Adrenal gland (tissue), 12 donors: ENCODE measurements around the gene NANOS1. TPM values are rescaled to one million over a fixed set of nuclear protein-coding genes. Genes with fewer than 3 reads are reported as not detected.
A peak's percentile ranks its signal among the peaks of the same experiment; 100 is the strongest.
"Not testable (repeated sequence)": the region's sequence is repeated elsewhere in the genome, so short reads cannot be mapped to it uniquely, and the experiment has no call there.

Experiments used
- DNase-seq, 7 donors: peaks; one replicate each; pipeline ENCODE4 v3.0.0-alpha.2; 2019 to 2020
- H3K27ac ChIP-seq, 5 donors: fragments of 200-600 bp; sonication (generic) in 4 of 5; 1 replicate in 3 of 5; 2 replicates in 2 of 5; pipeline versions ENCODE4 v1.5.1 to v1.8.0; 2016 to 2020; ENCODE audit warnings: mild to moderate bottlenecking in 1 of 5
- H3K27me3 ChIP-seq: fragments of 200-600 bp; 2 replicates; pipeline ENCODE4 v1.8.0; 2021
- H3K36me3 ChIP-seq, 2 donors: fragments of 200-600 bp; replicated peaks in 1 of 2; 1 replicate in 1 of 2; 2 replicates in 1 of 2; pipeline versions ENCODE4 v1.5.1 to v1.8.0; 2018 to 2022
- H3K4me1 ChIP-seq, 2 donors: fragments of 200-600 bp; replicated peaks in 1 of 2; 1 replicate in 1 of 2; 2 replicates in 1 of 2; pipeline versions ENCODE4 v1.5.1 to v1.8.0; 2018 to 2021
- H3K4me3 ChIP-seq, 4 donors: fragments of 200-600 bp; sonication (generic) in 3 of 4; one replicate each; pipeline ENCODE4 v1.5.1; 2016 to 2018
- H3K9me3 ChIP-seq, 3 donors: fragments of 200-600 bp; sonication (generic) in 1 of 3; replicated peaks in 1 of 3; 1 replicate in 2 of 3; 2 replicates in 1 of 3; pipeline versions ENCODE4 v1.5.1 to v1.8.0; 2016 to 2021
- CTCF ChIP-seq, 6 experiments: fragments of 450-650 bp in 4 of 6; fragments of 200-600 bp in 2 of 6; sonication (generic) in 1 of 6; IDR thresholded peaks; 1 replicate in 5 of 6; 2 replicates in 1 of 6; pipeline versions ENCODE4 v1.5.1 to v1.8.0; 2016 to 2021; ENCODE audit warnings: antibody characterized with exemption in 6 of 6, mild to moderate bottlenecking in 2 of 6, moderate library complexity in 1 of 6
- POLR2A ChIP-seq, 2 donors: fragments of 450-650 bp; IDR thresholded peaks; one replicate each; pipeline ENCODE4 v1.6.1; 2017; ENCODE audit warnings: antibody characterized with exemption in 2 of 2, mild to moderate bottlenecking in 2 of 2, moderate library complexity in 1 of 2
- WGBS, 4 donors: extraction: QIAGEN DNeasy Blood & Tissue Kit in 2 of 4; methylation state at CpG; one replicate each; pipeline versions ENCODE4 v1.1.5 to v1.1.7; 2013 to 2017; 5-methylcytosine and 5-hydroxymethylcytosine counted together
- intact Hi-C, 2 donors: fragments of 100-400 bp; cut with DNase I; formaldehyde crosslinking; loops; one replicate each; pipeline versions ENCODE4 v1.14.1 to v1.15.0; 2022 to 2023
- polyA plus RNA-seq, 3 donors: library from polyadenylated mRNA; stranded (reverse); fragments of 200-250 nt in 2 of 3; fragments of 350-450 nt in 1 of 3; fragmentation: Illumina TruSeq in 1 of 3; extraction: RNeasy Lipid Tissue Mini Kit (QIAGEN cat#74804) in 1 of 3; gene quantifications; one replicate each; pipeline ENCODE4 v1.2.3, GENCODE V29; 2013 to 2014
- total RNA-seq, 9 donors: library from RNA; depleted of rRNA in 4 of 9; stranded (reverse); fragments of >200 nt in 4 of 9; fragments of 120-200 nt in 1 of 9; fragmentation: NEBNext Ultra II Directional in 1 of 9; extraction: Animal tissue kit (Norgen Biotek cat#: 25700) in 1 of 9; gene quantifications; one replicate each; pipeline versions ENCODE4 v1.1.0 to v1.2.4, GENCODE V29; 2013 to 2023
- donor health status: healthy with polysubstance abuse.
- donor health status: Bipolar disorder and iron deficiency.
- donor health status: DM: yes; HTN: yes; CAD: no.
- donor health status: DM: no; HTN: no; CAD: no.
- donor health status: DM: no; HTN: no; CAD: no.
- donor health status: DM: yes; HTN: yes; CAD: no.

The NANOS1 gene
- total and polyA plus RNA-seq, 12 donors = 2.8 to 38.9 (median 9.4) TPM

- H3K4me1 ChIP-seq = peaks cover 12% of the 10 kb centered on the region in 2 donors
These were observed 3.0 kb upstream of the NANOS1 start for GRCh38 chr10:119026301-119027110.

GRCh38 chr10:119028445-119028899, 1.0 kb upstream of the NANOS1 start:
- not testable (repeated sequence) for DNase-seq, H3K36me3 ChIP-seq, H3K27me3 ChIP-seq, H3K9me3 ChIP-seq
- peak overlapping the region in 1 of 4 donors; percentile 71 for H3K4me3 ChIP-seq
- H3K4me1 ChIP-seq = peaks cover 13 to 15% of the 10 kb centered on the region in 2 donors
- intact Hi-C loops = loop anchor here in 1 of 2 donors (10.0 kb wide), 1 partner anchor 464 kb away; no protein-coding TSS in a partner anchor
- H3K27ac ChIP-seq = peak overlapping the region in 4 of 5 donors; percentile 4 to 88 (median 70)
- WGBS, 4 donors = 57 to 74% (median 61%) methylated on average over 10 of the region's 10 CpGs

More at GRCh38 chr10:119026301-119027110, 3.0 kb upstream of the NANOS1 start:
- intact Hi-C loops = loop anchor here in 1 of 2 donors (10.0 kb wide), 1 partner anchor 462 kb away; no protein-coding TSS in a partner anchor
- H3K36me3 ChIP-seq = no peaks in the 10 kb centered on the region
- H3K9me3 ChIP-seq = no peaks in the 10 kb centered on the region
- no peak overlapping the region for H3K4me3 ChIP-seq
- no peak for TF ChIP-seq CTCF (IDR thresholded peaks at IDR 0.05)
- TF ChIP-seq POLR2A (IDR thresholded peaks at IDR 0.05) = no peak
- 69 to 85% (median 81%) methylated on average over 18 of the region's 18 CpGs for WGBS, 4 donors
- no peak for DNase-seq
- H3K27me3 ChIP-seq = no peaks in the 10 kb centered on the region
- no peak overlapping the region for H3K27ac ChIP-seq

- Histone ChIP-seq H3K9me3 (no peaks in the 10 kb centered on the region), H3K4me3 (peak overlapping the region in 2 of 4 donors; percentile 0 to 71), H3K4me1 (peaks cover 13 to 15% of the 10 kb centered on the region in 2 donors), H3K36me3 (peaks cover 0 to 9% of the 10 kb centered on the region in 2 donors), H3K27me3 (no peaks in the 10 kb centered on the region), H3K27ac (peak overlapping the region in 4 of 5 donors; percentile 4 to 88 (median 70))
- peak; percentile 91 to 96 (median 93) for DNase-seq
- intact Hi-C loops = loop anchor here in 1 of 2 donors (10.0 kb wide), 1 partner anchor 464 kb away; no protein-coding TSS in a partner anchor
- 4 to 10% (median 6%) methylated on average over 7 to 68 of the region's 68 CpGs for WGBS, 4 donors
- no peak for TF ChIP-seq POLR2A (IDR thresholded peaks at IDR 0.05)
- peak in 4 of 6 experiments; percentile 14 to 50 (median 38) for TF ChIP-seq CTCF (IDR thresholded peaks at IDR 0.05)
These were observed 458 bp upstream of the NANOS1 start for GRCh38 chr10:119028900-119029612.

- intact Hi-C loops = loop anchor here in 1 of 2 donors (5.0 kb wide), 1 partner anchor 37 kb away; no protein-coding TSS in a partner anchor
- 7 to 61% (median 14%) methylated on average over 10 to 65 of the region's 65 CpGs for WGBS, 4 donors
- Histone ChIP-seq H3K27me3 (no peaks in the 10 kb centered on the region), H3K27ac (peak overlapping the region in 1 of 5 donors; percentile 88), H3K9me3 (no peaks in the 10 kb centered on the region), H3K4me3 (peak overlapping the region in 1 of 4 donors; percentile 71), H3K4me1 (peaks cover 13 to 15% of the 10 kb centered on the region in 2 donors), H3K36me3 (peaks cover 0 to 17% of the 10 kb centered on the region in 2 donors)
- peak; percentile 40 to 78 (median 60) for DNase-seq
- TF ChIP-seq POLR2A (IDR thresholded peaks at IDR 0.05) (no peak), CTCF (IDR thresholded peaks at IDR 0.05) (peak in 1 of 6 experiments; percentile 8)
These were observed 1.1 kb downstream of the NANOS1 start for GRCh38 chr10:119030421-119031250.
